SJCRH30 (cell line): ENCODE results near the gene MICAL2. TPM values are rescaled to one million over a fixed set of nuclear protein-coding genes. Genes with fewer than 3 reads are reported as not detected.

Experiments used
- DNase-seq, 2 experiments: peaks; one replicate each; pipeline ENCODE4 v3.0.0-alpha.2; 2015 to 2020
- H3K27ac ChIP-seq: fragments of 250-450 bp; sonication (Bioruptor Pico); 2 replicates; pipeline ENCODE4 v1.5.1; 2020; ENCODE audit warnings: mild to moderate bottlenecking, moderate library complexity
- H3K27me3 ChIP-seq: fragments of 250-450 bp; sonication (Bioruptor Pico); 2 replicates; pipeline ENCODE4 v1.5.1; 2020; ENCODE audit warnings: mild to moderate bottlenecking, moderate library complexity
- H3K36me3 ChIP-seq: fragments of 250-450 bp; sonication (Bioruptor Pico); 2 replicates; pipeline ENCODE4 v1.5.1; 2020; ENCODE audit warnings: mild to moderate bottlenecking, moderate library complexity
- H3K4me1 ChIP-seq: fragments of 250-450 bp; sonication (Bioruptor Pico); 2 replicates; pipeline ENCODE4 v1.5.1; 2020; ENCODE audit warnings: mild to moderate bottlenecking, moderate library complexity
- H3K4me3 ChIP-seq: fragments of 250-450 bp; sonication (Bioruptor Pico); 2 replicates; pipeline ENCODE4 v1.5.1; 2020; ENCODE audit warnings: mild to moderate bottlenecking, moderate library complexity
- H3K9me3 ChIP-seq: fragments of 250-450 bp; sonication (Bioruptor Pico); replicated peaks from 2 replicates; pipeline ENCODE4 v1.5.1; 2020; ENCODE audit warnings: mild to moderate bottlenecking, moderate library complexity
- total RNA-seq: library from RNA; depleted of rRNA; stranded (reverse); fragments of >200 nt; shearing (Covaris generic); gene quantifications from 2 replicates; pipeline ENCODE4 v1.2.3, GENCODE V29; 2014

MICAL2 gene
- total RNA-seq, 1 experiment from 2014 or later = 7.8 TPM

DNA sequence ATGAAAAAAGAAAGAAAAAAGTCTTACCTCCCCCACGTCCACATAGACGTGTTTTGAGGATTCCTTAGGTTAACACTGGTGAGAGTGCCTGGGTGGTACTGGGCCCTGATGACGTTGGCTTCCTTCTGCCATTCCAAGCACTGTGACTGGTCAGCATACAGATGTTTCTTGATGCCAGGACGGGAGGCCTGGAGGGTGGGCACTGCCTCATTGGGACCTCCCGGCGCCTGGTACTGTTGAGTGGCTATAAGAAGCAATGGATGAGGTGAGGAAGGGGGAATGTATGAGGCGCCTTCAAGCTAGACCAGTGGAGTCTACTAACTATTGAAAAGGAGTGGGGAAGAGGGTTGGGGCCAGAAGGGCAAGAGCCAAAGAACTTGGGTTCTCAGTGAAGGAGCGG is 45.3 kb downstream of the MICAL2 start:
- H3K27ac ChIP-seq = no peak overlapping the region
- H3K9me3 ChIP-seq = no peaks in the 10 kb centered on the region
- no peak overlapping the region for H3K4me3 ChIP-seq
- no peak for DNase-seq
- H3K27me3 ChIP-seq = no peaks in the 10 kb centered on the region
- H3K4me1 ChIP-seq = peaks cover 28% of the 10 kb centered on the region
- no peaks in the 10 kb centered on the region for H3K36me3 ChIP-seq

DNA sequence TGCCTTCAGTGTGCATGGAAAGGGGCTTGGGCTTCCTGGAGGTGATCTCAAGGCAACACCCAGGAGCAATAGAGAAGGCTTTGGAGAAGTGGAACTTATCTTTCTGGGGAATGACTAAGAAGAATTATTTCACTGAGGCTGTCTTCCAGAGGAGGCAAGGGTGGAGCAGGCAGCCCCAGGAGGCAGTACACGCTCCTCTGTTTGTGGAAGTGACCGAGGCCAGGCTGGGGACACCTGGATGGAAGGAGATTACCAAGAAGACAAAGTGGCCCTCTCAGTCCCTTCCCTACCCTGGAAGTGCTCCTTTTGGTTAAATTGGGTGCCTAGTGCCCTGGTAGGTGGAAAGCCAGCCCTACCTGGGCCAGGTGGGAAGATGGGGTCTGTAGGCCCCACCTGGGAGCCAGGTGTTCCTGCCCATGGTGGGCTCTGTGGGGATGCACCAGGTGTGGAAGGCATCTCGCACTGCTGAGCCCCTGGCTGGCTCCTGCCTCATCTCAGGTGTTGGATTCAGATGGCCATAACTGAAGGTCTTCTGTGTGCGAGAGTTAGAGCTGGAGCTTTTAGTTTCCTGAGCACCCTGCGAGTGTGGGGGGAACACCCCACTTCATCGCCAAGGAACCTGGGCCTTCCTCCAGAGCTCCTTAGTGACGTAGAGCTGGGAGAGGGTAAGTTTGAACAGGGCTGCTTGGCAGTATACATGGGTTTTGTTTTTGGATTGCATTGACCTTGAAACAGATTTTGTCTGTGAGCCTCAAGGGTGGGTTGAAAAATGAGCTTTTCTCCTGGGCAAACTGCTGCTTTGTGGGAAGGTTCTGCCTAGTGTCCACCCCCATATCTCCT is 46.1 kb downstream of the MICAL2 start:
- H3K27ac ChIP-seq = no peak overlapping the region
- no peak overlapping the region for H3K4me3 ChIP-seq
- H3K27me3 ChIP-seq = no peaks in the 10 kb centered on the region
- H3K9me3 ChIP-seq = no peaks in the 10 kb centered on the region
- H3K4me1 ChIP-seq = peaks cover 31% of the 10 kb centered on the region
- DNase-seq = no peak
- H3K36me3 ChIP-seq = no peaks in the 10 kb centered on the region

DNA sequence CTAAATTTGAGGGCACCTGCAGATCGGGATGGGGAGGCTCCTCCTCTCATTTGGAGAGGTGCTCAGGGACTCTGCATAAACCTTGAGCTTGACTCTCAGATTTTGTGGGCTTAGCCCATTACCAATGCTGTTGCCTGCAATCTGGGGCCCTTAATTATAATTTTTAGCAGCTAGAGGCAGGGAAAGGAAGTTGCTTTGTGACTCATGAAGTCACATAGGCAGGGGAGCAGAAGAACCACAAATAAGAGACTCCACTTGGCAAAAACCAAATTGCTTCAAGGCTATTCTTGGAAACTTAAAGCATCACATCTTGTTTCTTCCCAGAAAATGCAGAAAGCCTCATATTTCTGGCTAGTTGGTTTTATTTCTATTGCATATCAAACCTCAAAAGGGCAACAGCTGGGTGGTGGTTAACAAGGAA is 46.9 kb downstream of the MICAL2 start:
- no peak overlapping the region for H3K4me3 ChIP-seq
- H3K27me3 ChIP-seq = no peaks in the 10 kb centered on the region
- no peak for DNase-seq
- H3K9me3 ChIP-seq = no peaks in the 10 kb centered on the region
- no peaks in the 10 kb centered on the region for H3K36me3 ChIP-seq
- no peak overlapping the region for H3K27ac ChIP-seq
- H3K4me1 ChIP-seq = peaks cover 31% of the 10 kb centered on the region

DNA sequence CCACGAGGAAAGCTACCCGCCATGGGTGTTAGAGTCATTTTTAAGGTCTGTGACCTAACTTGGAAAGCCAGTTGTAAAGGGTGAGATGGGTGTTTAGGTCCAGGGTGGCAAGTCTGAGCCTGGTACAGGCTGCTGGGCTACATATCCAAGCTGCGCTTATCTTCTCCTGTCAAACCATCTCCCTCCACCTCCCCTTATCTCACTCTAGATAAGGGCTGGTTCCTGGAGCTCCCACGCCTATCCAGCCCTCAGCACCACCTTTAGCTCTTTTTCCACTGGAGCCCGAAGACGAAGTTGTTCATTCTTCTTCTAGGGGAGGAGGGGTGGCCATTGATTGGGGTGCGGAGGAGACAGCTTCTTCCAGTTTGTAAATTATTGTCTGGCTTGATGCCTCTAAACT is 48.5 kb downstream of the MICAL2 start:
- Histone ChIP-seq H3K4me1 (peaks cover 44% of the 10 kb centered on the region), H3K27ac (no peak overlapping the region), H3K27me3 (no peaks in the 10 kb centered on the region), H3K4me3 (no peak overlapping the region), H3K9me3 (no peaks in the 10 kb centered on the region), H3K36me3 (no peaks in the 10 kb centered on the region)
- DNase-seq = no peak

DNA sequence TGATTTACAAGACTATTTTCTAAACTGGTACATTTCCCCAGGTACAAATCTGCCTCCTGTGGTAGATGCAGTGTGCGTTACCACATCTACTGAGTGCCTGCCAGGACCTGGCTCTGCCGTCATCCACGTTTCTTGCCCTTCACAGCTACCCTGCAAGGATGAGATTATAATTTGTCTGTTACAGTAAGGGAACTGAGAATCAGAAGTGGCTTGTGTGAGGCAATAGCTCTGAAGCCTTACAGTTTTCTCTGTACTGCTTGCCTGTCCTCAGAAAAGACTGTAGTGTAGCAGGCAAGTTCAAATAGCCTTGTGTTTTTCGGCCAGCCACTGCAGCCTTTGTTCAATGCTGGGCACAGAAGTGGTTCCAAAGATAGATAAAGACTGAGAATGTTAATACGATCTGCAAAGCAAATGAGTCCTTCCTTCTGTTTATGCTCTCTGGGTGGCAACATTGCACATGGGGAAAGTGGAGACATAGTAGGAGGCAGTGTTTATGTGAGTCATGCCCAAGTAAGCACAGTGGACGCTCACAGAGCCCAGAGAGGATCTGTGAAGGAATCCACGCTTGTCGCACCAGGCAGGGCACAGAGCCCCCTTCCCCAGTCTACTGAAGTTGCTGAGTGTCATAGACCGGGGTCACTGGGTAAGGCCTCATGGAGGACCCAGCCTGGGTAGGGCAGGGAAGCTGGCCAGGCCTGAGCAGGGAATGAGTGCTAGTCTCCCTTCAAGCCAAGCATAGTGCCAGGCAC is 49.1 kb downstream of the MICAL2 start:
- DNase-seq = peak; percentile 44 to 59
- H3K27ac ChIP-seq = no peak overlapping the region; the same call in 1 of the 2 replicates
- H3K4me3 ChIP-seq = no peak overlapping the region
- no peaks in the 10 kb centered on the region for H3K27me3 ChIP-seq
- H3K4me1 ChIP-seq = peaks cover 50% of the 10 kb centered on the region
- H3K9me3 ChIP-seq = no peaks in the 10 kb centered on the region
- H3K36me3 ChIP-seq = no peaks in the 10 kb centered on the region

DNA sequence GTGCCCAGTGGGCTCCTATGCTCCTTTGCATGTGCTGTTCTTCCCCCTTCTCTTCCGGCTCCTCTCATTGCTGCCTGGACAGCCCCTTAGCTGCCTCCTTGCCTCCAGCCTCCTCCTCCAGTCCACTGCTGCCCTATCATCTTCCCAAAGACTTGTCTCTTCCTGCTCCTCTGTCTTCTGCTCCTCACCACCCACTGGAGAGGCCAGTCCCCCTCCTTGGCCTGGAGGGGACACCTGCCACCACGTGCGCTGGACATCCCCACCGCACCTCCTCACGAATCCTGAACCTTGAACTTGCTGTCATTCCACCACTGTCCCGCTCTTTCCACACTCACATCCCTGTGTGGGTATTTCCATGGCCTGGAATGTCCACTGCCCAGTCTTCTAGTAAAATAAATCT is 49.8 kb downstream of the MICAL2 start:
- no peak overlapping the region for H3K4me3 ChIP-seq
- H3K9me3 ChIP-seq = no peaks in the 10 kb centered on the region
- H3K27ac ChIP-seq = no peak overlapping the region
- no peaks in the 10 kb centered on the region for H3K27me3 ChIP-seq
- DNase-seq = no peak
- no peaks in the 10 kb centered on the region for H3K36me3 ChIP-seq
- peaks cover 52% of the 10 kb centered on the region for H3K4me1 ChIP-seq

DNA sequence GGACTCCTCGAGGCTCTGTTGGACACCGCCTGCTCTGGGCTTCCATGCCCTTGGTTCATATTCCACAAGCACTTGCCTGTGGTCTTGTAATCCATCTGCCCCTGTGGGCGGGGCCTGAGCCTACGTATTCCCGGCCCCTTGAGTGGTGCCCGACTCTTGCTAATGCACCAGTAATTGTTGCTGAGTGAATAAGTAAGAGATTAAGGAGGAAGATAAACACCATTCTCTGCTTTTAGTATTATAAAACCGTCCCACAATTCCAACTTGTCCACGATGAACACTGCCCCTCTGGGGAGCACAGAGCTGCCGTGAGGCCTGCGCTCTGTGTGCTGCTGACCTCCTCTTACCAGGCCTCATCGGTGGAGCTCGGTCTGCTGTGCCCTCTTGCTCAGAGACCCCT is 50.3 kb downstream of the MICAL2 start:
- no peaks in the 10 kb centered on the region for H3K9me3 ChIP-seq
- peak in 1 of 2 experiments; percentile 49 for DNase-seq
- no peaks in the 10 kb centered on the region for H3K36me3 ChIP-seq
- no peak overlapping the region for H3K27ac ChIP-seq
- no peaks in the 10 kb centered on the region for H3K27me3 ChIP-seq
- H3K4me1 ChIP-seq = peaks cover 52% of the 10 kb centered on the region
- no peak overlapping the region for H3K4me3 ChIP-seq

DNA sequence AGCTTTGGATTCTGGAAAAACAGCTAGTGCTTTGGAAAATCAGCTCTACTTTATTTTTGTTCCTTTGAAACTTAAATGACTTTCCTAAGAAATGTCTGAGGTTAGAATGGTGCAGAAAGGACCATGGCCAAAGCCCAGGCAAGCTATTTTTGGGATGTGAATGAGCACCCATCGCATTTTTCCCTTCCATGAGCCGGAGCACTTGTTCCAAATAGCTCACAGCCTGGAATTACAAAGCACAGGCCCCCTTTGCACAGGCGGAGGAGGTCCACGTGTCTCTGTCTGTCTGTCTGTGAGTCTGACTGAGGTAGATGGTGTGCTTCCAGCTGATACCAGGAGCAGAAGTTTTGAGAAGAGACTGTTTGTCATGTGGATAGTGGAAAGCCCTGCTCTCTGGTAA is 50.7 kb downstream of the MICAL2 start:
- DNase-seq = no peak
- Histone ChIP-seq H3K27me3 (no peaks in the 10 kb centered on the region), H3K4me1 (peaks cover 52% of the 10 kb centered on the region), H3K27ac (no peak overlapping the region), H3K4me3 (no peak overlapping the region), H3K9me3 (no peaks in the 10 kb centered on the region), H3K36me3 (no peaks in the 10 kb centered on the region)

DNA sequence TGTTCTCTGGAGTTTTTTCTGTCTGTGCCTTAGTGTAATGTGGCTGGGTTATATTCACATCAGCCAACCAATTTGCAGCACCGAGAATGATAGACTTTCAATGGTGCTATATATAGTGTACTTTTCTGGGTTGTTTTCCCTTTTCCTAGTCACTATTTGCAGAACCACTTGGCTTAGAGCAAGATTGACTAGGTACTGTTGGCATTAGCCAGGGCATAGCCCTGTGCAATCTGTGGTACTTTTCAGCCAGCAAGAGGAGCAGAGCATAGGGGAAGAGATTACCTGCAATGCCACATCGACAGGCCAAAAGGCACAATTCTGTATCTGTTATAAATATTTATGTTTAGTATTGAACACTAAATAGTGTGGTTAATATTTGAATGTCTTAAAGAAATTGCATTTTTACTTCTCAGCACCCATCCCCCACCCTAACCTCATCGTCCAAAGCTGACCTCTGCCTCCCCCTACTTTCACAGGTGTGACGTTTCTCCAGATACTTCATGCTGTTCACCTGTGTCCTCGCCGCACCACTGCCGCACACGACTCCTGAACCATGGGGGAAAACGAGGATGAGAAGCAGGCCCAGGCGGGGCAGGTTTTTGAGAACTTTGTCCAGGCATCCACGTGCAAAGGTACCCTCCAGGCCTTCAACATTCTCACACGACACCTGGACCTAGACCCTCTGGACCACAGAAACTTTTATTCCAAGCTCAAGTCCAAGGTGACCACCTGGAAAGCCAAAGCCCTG is 51.4 kb downstream of the MICAL2 start:
- H3K4me3 ChIP-seq = no peak overlapping the region
- no peaks in the 10 kb centered on the region for H3K9me3 ChIP-seq
- no peaks in the 10 kb centered on the region for H3K27me3 ChIP-seq
- DNase-seq = no peak
- H3K27ac ChIP-seq = no peak overlapping the region
- H3K4me1 ChIP-seq = peaks cover 52% of the 10 kb centered on the region
- H3K36me3 ChIP-seq = no peaks in the 10 kb centered on the region

DNA sequence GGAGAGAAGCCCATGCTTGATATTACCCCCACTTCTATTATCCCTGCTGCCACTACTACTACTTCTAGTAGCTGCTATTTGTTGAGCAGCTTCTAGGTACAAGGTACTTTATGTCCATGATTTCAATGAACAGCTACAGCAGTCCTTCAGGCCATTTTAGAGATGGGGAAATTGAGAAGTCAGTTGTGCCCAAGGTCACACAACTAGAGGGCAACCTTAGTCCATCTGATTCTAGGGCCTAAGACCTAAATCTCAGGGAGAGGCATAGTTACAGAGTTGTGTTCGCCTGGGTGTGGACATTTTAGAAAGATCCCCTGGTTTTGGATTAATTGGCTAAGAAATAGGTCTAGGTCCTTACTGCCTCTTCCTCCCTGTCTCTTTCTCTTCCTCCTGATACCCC is 52.3 kb downstream of the MICAL2 start:
- peaks cover 55% of the 10 kb centered on the region for H3K4me1 ChIP-seq
- DNase-seq = no peak
- no peaks in the 10 kb centered on the region for H3K36me3 ChIP-seq
- peak overlapping the region; percentile 59 for H3K27ac ChIP-seq
- no peaks in the 10 kb centered on the region for H3K9me3 ChIP-seq
- H3K4me3 ChIP-seq = no peak overlapping the region
- no peaks in the 10 kb centered on the region for H3K27me3 ChIP-seq

DNA sequence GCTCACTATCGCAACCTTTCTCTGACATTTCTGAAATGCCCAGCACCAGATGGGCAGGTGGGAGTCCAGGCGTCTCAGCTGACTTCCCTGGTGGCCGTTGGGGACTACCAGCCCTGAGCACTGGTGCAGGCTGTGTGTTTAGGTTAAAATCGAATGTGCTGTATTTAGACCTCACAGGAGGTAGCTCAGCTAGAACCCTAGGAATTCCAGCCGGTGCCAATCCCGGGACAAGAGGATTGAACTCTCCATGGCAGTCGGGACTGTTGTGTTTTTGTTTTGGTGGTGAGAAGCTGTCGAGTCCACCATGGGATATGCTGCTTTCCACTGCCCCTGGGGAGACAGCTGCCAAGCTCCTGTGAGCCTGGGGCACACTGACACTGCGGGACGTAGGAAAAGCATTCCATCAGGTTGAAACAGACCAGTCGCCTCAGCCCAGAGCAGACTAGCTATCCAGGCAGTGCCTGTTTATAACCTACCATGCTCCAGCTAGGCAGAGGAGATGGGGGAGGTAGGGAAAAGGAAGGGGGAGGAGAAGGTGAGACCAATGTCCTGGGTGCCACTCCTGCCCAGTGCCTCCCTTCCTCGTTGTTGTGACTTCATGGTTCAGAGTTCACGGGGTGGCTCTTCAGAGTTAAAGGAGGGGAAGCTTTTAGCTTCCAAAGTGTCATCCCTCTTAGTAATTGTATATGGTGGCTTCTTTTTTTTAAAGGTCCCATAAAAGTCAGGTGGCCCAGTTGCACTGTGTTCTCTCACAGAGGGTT is 53.0 kb downstream of the MICAL2 start:
- H3K9me3 ChIP-seq = no peaks in the 10 kb centered on the region
- no peaks in the 10 kb centered on the region for H3K27me3 ChIP-seq
- peak; percentile 92 for DNase-seq
- H3K36me3 ChIP-seq = no peaks in the 10 kb centered on the region
- H3K4me3 ChIP-seq = peak overlapping the region; percentile 6; the same call in 1 of the 2 replicates
- H3K4me1 ChIP-seq = peaks cover 60% of the 10 kb centered on the region
- H3K27ac ChIP-seq = peak overlapping the region; percentile 59

DNA sequence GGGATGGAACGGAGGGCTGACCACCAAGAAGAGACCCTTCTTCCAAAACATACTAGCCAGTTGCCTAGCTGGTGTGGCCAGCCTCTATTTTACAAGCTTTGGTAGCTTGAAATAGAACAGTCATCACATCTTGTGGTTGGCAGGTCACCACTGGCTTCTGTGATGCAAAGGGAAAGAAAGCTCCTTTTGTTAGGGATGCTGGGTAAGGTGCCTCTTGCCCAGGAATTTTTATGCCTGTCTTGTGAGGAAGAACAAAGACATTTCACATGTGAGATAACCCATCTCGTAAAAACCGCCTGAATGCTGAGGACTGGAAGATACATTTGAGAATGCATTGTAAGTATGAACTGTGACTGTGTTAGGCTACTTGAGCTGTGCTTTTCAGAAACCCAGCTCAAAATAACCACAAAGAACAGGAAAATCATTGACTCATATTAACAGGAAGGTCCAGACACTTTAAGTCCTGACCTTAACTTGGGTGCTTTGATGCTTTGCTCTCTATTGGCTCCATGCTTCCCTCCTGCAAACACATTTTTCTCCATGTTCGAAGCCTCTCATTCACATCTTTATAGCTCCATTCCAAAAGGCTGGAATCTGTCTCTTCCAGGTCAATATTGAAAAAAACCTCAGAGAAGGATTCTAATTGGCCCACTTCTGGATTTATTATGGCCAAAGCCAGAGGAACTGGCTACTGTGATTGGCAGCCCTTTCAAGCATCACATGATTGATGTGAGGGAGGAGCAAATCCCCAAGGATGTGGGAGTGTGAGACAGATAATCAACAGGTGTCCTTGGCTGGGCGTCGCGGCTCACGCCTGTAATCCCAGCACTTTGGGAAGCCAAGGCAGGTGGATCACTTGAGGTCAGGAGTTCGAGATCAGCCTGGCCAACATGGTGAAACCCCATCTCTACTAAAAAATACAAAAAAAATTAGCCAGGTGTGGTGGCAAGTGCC is 53.9 kb downstream of the MICAL2 start:
- peak overlapping the region; percentile 59 for H3K27ac ChIP-seq
- H3K4me3 ChIP-seq = no peak overlapping the region
- DNase-seq = peak; percentile 56 to 76
- H3K9me3 ChIP-seq = no peaks in the 10 kb centered on the region
- H3K27me3 ChIP-seq = no peaks in the 10 kb centered on the region
- H3K36me3 ChIP-seq = no peaks in the 10 kb centered on the region
- peaks cover 51% of the 10 kb centered on the region for H3K4me1 ChIP-seq

DNA sequence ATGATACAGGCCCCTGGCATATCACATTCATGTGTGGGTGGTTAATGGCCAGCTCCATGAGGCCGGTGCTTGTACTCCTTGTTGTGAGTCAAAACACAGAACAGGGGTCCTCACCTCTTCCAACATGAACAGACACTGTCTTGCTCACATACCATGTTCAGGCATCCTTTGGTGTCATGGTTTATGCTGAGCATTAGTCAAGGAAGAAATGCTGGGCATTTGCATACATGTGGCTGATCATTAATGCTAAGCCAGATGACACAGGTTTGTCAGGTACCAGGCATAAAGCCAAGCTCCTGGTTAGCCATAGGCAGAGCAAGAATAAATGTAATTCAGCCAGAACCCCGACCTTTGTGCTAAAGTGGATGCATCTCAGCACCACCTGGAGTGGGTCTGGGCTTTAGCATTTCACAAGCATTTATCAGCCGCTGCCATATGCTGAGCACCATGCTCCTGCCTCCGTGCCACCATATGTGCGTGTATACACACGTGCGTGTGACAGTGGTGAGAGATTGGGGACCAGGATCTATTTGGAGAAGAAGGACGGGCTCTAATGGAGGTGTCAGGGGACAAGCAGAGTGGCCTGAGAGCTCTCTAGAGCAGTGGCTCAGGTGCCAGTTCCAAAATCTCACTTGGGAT is 55.0 kb downstream of the MICAL2 start:
- Histone ChIP-seq H3K9me3 (no peaks in the 10 kb centered on the region), H3K27me3 (no peaks in the 10 kb centered on the region), H3K4me1 (peaks cover 41% of the 10 kb centered on the region), H3K4me3 (no peak overlapping the region), H3K27ac (no peak overlapping the region), H3K36me3 (no peaks in the 10 kb centered on the region)
- no peak for DNase-seq
